ENCODE data around the gene PECR. TPM values are rescaled to one million over a fixed set of nuclear protein-coding genes. Genes with fewer than 3 reads are reported as not detected.

The PECR gene
- total RNA-seq, 4 donors from 2014 or later, result 11.1 to 15.6 (median 11.9) TPM

DNA sequence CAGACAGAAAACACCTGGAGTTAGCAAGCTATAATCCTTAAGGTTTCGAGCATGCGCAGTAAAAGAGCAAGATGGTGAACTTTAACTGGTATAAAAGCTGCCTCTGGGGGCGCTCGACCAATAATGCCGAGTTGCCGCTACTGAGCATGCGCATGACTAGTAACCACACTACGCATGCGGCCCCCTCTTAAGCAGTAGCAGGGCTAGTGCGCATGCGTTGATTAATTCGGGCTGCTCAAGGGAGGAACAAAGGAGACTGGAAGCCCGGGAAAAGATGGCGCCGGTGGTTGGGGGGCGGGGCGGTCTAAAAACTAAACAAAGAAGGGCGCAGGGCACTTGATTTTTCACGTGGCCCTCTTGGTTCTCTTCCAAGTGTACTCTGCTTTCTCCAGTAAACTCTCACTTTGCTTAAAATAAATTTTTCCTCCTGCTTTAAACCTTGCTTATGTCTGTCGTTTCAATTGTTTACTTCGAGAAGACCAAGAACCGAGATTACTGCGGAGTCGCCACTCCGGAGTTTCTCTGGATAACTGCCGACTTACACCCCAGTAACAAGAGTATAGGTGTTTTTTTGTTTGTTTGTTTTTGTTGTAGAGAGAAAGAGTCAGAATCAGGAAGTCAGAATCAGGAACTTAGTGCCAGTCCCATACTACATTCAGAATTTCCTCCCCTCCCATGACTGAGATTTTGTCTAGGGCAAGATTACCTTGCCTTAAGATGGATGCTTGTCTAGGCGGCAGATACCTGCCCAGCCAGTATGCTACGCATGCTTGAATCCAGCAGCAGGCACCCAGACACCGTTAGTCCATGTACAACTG lies 33.3 kb upstream of the PECR start:
- no peaks in the 10 kb centered on the region for H3K9me3 ChIP-seq
- H3K4me3 ChIP-seq, result peak overlapping the region; percentile 51
- 4% methylated on average over 29 of the region's 29 CpGs for WGBS
- no peaks in the 10 kb centered on the region for H3K27me3 ChIP-seq
- TF ChIP-seq POLR2A (IDR thresholded peaks at IDR 0.05) (peak in 1 of 2 donors; percentile 39), EP300 (IDR thresholded peaks at IDR 0.05) (no peak), POLR2AphosphoS5 (IDR thresholded peaks at IDR 0.05) (no peak)
- TF ChIP-seq, protein P1, sequence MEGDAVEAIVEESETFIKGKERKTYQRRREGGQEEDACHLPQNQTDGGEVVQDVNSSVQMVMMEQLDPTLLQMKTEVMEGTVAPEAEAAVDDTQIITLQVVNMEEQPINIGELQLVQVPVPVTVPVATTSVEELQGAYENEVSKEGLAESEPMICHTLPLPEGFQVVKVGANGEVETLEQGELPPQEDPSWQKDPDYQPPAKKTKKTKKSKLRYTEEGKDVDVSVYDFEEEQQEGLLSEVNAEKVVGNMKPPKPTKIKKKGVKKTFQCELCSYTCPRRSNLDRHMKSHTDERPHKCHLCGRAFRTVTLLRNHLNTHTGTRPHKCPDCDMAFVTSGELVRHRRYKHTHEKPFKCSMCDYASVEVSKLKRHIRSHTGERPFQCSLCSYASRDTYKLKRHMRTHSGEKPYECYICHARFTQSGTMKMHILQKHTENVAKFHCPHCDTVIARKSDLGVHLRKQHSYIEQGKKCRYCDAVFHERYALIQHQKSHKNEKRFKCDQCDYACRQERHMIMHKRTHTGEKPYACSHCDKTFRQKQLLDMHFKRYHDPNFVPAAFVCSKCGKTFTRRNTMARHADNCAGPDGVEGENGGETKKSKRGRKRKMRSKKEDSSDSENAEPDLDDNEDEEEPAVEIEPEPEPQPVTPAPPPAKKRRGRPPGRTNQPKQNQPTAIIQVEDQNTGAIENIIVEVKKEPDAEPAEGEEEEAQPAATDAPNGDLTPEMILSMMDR (IDR thresholded peaks at IDR 0.05), result peak; percentile 88 to 96
- H3K36me3 ChIP-seq, result peaks cover 56% of the 10 kb centered on the region
- peaks cover 46% of the 10 kb centered on the region for H3K4me1 ChIP-seq
- DNase-seq (ENCODE audit: low spot score in 2 of 2), result peak; percentile 99
- peak overlapping the region; percentile 83 for H3K27ac ChIP-seq

DNA sequence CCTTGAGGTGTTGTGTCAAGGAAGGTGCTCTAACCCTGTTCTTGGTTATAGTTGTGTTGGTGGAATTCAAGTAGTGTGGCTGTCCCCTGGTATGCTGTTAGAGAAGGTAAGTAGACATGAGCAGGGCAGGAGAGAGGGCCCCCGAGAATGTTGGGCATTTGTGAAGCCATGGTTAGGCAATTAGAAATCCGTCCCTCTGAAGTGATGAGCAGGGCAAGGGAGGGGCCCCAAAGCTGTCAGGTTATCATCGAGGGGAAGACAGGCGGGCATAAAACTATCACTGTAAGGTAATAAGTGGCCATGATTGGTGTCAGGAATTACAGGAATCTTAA lies 32.7 kb upstream of the PECR start:
- peaks cover 50% of the 10 kb centered on the region for H3K36me3 ChIP-seq
- no peak overlapping the region for H3K4me3 ChIP-seq
- WGBS, result 29% methylated on average over 4 of the region's 4 CpGs
- no peaks in the 10 kb centered on the region for H3K9me3 ChIP-seq
- no peak for TF ChIP-seq POLR2A (IDR thresholded peaks at IDR 0.05)
- TF ChIP-seq, protein P1 (IDR thresholded peaks at IDR 0.05), result no peak
- TF ChIP-seq EP300 (IDR thresholded peaks at IDR 0.05), result no peak
- no peak for TF ChIP-seq POLR2AphosphoS5 (IDR thresholded peaks at IDR 0.05)
- no peak overlapping the region for H3K27ac ChIP-seq
- no peaks in the 10 kb centered on the region for H3K27me3 ChIP-seq
- peak in 1 of 2 donors; percentile 63 for DNase-seq (ENCODE audit: low spot score in 2 of 2)
- peaks cover 47% of the 10 kb centered on the region for H3K4me1 ChIP-seq

DNA sequence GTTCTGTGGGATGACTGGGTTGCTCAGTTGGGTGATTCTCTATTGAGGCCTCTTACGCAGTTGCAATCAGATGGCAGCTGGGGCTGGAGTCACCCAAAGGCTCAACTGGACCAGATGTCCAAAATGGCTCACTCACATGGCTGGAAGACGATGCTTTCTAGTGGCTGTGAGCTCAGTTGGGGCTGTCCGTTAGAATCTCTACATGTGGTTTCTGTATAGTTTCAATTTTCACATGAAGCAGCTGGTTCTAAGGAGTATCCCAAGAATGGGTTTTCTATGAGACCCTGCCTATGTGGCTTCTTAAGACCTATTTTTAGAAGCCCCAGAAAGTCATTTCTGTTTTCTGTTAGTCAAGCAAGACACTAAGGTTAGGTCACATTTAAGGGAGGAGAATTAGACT lies 32.0 kb upstream of the PECR start:
- TF ChIP-seq EP300 (IDR thresholded peaks at IDR 0.05), result no peak
- no peak for TF ChIP-seq POLR2A (IDR thresholded peaks at IDR 0.05)
- TF ChIP-seq, protein P1 (IDR thresholded peaks at IDR 0.05), result no peak
- TF ChIP-seq POLR2AphosphoS5 (IDR thresholded peaks at IDR 0.05), result no peak
- H3K9me3 ChIP-seq, result no peaks in the 10 kb centered on the region
- peaks cover 49% of the 10 kb centered on the region for H3K4me1 ChIP-seq
- peaks cover 42% of the 10 kb centered on the region for H3K36me3 ChIP-seq
- no peak overlapping the region for H3K27ac ChIP-seq
- 73% methylated on average over 3 of the region's 3 CpGs for WGBS
- no peak overlapping the region for H3K4me3 ChIP-seq
- no peak for DNase-seq (ENCODE audit: low spot score in 2 of 2)
- no peaks in the 10 kb centered on the region for H3K27me3 ChIP-seq

DNA sequence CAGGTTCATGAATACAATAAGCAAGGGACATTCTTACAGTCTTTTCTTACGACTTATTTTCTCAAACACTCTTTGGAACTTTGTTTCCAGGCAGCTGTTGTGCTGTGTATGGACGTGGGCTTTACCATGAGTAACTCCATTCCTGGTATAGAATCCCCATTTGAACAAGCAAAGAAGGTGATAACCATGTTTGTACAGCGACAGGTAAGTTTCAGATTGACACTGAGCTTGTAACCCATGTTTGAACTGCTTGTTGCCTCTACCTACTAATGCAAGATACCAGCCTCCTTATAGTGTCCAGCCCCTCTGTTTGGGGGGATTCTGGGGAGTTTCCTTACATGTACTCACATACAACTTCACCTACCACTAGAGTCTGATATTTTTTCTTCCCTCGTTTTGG lies 31.3 kb upstream of the PECR start:
- Histone ChIP-seq H3K4me1 (peaks cover 52% of the 10 kb centered on the region), H3K27ac (no peak overlapping the region), H3K9me3 (no peaks in the 10 kb centered on the region), H3K36me3 (peaks cover 36% of the 10 kb centered on the region), H3K4me3 (no peak overlapping the region), H3K27me3 (no peaks in the 10 kb centered on the region)
- 87% methylated on average over 4 of the region's 4 CpGs for WGBS
- DNase-seq (ENCODE audit: low spot score in 2 of 2), result no peak
- TF ChIP-seq POLR2A (IDR thresholded peaks at IDR 0.05) (no peak), EP300 (IDR thresholded peaks at IDR 0.05) (no peak), POLR2AphosphoS5 (IDR thresholded peaks at IDR 0.05) (no peak)
- TF ChIP-seq, protein P1 (IDR thresholded peaks at IDR 0.05), result no peak

DNA sequence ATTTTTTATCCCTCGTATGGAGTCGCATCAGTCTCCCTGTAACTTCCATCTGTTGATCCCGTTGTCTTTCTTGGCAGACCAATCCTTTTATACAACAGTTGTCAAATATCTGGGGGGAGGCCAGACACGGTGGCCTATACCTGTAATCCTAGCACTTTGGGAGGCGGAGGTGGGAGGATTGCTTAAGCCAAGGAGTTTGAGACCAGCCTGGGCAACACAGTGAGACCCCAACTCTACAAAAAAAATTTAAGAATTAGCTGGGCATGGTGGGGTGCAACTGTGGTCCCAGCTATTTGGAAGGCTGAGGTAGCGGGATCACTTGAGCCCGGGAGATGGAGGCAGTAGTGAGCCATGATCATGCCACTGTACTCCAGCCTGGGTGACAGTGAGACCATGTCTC lies 29.5 kb upstream of the PECR start:
- no peak overlapping the region for H3K27ac ChIP-seq
- H3K36me3 ChIP-seq, result peaks cover 26% of the 10 kb centered on the region
- TF ChIP-seq POLR2A (IDR thresholded peaks at IDR 0.05), result no peak
- TF ChIP-seq EP300 (IDR thresholded peaks at IDR 0.05), result no peak
- TF ChIP-seq, protein P1 (IDR thresholded peaks at IDR 0.05), result no peak
- no peak for TF ChIP-seq POLR2AphosphoS5 (IDR thresholded peaks at IDR 0.05)
- DNase-seq (ENCODE audit: low spot score in 2 of 2), result no peak
- WGBS, result 84% methylated on average over 7 of the region's 7 CpGs
- no peak overlapping the region for H3K4me3 ChIP-seq
- no peaks in the 10 kb centered on the region for H3K27me3 ChIP-seq
- H3K9me3 ChIP-seq, result no peaks in the 10 kb centered on the region
- peaks cover 51% of the 10 kb centered on the region for H3K4me1 ChIP-seq

Measured in suprapubic skin (tissue), 4 donors.